GM10266 (cell line): ENCODE results near the gene AGPS.

Experiments
- DNase-seq: peaks from one replicate; pipeline ENCODE4 v3.0.0; 2012; ENCODE audit errors: extremely low spot score
- TF ChIP-seq, protein P1 (sequence below): IDR thresholded peaks from 2 replicates; pipeline ENCODE4 v1.5.1; 2012; ENCODE audit warnings: mild to moderate bottlenecking, low read depth; ENCODE audit not compliant: control insufficient read depth, insufficient read depth; ENCODE audit errors: missing control alignments

AGPS gene

GRCh38 chr2:177465400-177466138 is 73.0 kb downstream of the AGPS start:
- TF ChIP-seq, protein P1, sequence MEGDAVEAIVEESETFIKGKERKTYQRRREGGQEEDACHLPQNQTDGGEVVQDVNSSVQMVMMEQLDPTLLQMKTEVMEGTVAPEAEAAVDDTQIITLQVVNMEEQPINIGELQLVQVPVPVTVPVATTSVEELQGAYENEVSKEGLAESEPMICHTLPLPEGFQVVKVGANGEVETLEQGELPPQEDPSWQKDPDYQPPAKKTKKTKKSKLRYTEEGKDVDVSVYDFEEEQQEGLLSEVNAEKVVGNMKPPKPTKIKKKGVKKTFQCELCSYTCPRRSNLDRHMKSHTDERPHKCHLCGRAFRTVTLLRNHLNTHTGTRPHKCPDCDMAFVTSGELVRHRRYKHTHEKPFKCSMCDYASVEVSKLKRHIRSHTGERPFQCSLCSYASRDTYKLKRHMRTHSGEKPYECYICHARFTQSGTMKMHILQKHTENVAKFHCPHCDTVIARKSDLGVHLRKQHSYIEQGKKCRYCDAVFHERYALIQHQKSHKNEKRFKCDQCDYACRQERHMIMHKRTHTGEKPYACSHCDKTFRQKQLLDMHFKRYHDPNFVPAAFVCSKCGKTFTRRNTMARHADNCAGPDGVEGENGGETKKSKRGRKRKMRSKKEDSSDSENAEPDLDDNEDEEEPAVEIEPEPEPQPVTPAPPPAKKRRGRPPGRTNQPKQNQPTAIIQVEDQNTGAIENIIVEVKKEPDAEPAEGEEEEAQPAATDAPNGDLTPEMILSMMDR = no peak
- no peak for DNase-seq

GRCh38 chr2:177466337-177467195 is 74.0 kb downstream of the AGPS start:
- no peak for DNase-seq
- TF ChIP-seq, protein P1 = no peak

DNA sequence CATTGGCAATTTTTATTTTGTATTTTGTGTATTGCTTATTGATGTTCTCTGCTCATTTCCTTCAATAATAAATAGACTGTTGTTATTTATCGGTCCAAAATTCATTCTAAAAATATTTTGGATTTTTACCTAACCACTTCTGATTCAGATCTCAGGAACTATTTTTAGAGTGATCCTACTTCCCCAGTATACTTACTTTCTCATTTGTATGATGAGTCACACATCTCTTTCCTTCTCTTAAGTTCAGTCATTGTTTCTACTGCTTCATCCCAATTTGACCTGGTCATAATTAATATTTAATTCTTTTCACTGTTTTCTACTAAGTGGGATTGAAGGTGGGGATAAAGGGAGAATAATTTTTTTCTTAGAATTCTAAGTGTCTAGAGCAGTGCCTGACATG is 75.1 kb downstream of the AGPS start:
- TF ChIP-seq, protein P1 = no peak

GRCh38 chr2:177471990-177472389 is 79.4 kb downstream of the AGPS start:
- TF ChIP-seq, protein P1 = no peak

More for the DNA sequence above, 75.1 kb downstream of the AGPS start:
- no peak for DNase-seq

GRCh38 chr2:177474301-177474700 is 81.7 kb downstream of the AGPS start:
- TF ChIP-seq, protein P1 = no peak

More at GRCh38 chr2:177471990-177472389, 79.4 kb downstream of the AGPS start:
- no peak for DNase-seq

GRCh38 chr2:177474998-177475397 is 82.4 kb downstream of the AGPS start:
- TF ChIP-seq, protein P1 = no peak
- no peak for DNase-seq

More at GRCh38 chr2:177474301-177474700, 81.7 kb downstream of the AGPS start:
- DNase-seq = no peak

DNA sequence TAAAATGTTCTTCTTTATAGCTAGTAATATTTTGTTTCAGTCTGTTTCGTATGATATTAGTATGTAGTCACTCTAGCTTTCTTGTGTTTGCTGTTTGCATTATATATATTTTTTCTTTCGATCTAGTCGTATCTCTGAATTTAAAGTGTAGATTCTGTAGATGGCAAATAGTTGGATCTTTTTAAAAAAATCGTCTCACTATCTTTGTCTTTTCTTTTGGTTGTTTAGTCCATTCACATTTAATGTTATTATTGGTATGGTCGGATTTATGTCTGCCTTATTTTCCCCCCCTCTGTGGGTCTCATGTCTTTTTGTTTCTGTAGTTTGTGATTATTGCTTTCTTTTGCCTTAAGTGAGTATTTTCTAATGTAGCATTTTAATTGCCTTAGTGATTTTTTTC is 84.3 kb downstream of the AGPS start:
- TF ChIP-seq, protein P1 = no peak

More for the DNA sequence above, 84.3 kb downstream of the AGPS start:
- no peak for DNase-seq
